ENCODE measurements around the gene MID1.

The MID1 gene

GRCh38 chrX:10416424-10416823 lies 204.0 kb downstream of the MID1 start:
- Histone ChIP-seq H3K36me3 (ENCODE audit: control insufficient read depth, low read depth, low read length) (no peaks in the 10 kb centered on the region), H3K9ac (ENCODE audit: low read length) (no peak overlapping the region), H3K27me3 (ENCODE audit: control insufficient read depth, insufficient read depth, low read length) (no peaks in the 10 kb centered on the region), H3K9me3 (ENCODE audit: control insufficient read depth, low read depth, low read length) (no peaks in the 10 kb centered on the region), H3K27ac (ENCODE audit: low read length) (no peak overlapping the region), H3K4me1 (ENCODE audit: control insufficient read depth, low read depth, low read length) (no peaks in the 10 kb centered on the region), H3K4me3 (ENCODE audit: low read length) (no peak overlapping the region)

DNA sequence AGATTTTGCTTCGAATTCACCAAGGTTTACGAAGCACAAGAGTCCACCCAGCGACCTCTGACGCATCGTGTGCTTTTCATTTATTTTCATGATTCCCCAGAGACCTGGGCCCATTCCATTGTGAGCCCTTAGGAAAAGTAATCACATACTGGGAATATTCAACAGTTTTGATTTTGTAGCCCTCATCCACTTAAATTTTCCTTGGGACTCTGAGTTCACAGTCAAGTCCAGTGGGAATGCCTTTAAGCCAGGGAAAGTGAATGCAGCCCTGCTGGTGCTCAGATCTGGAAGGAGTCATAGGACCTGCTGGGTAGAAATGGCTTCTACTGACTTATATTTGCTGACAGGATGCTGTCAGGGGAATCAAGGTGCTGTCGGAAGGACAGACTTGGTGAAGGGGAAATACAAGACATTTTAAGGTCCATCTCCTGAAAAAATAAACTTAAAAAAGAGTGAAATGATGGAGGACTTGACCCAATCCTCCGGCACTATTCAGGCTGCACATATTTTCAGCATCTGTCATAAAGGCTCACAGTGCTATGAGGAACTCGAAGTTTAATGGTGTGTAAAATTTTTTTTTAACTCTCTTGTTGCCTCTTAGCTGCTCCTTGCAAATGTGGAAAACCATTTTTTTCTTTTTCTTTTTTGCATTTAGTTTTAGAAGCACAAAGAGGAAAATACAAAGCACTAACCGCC lies 204.9 kb downstream of the MID1 start:
- Histone ChIP-seq H3K27me3 (ENCODE audit: control insufficient read depth, insufficient read depth, low read length) (no peaks in the 10 kb centered on the region), H3K9me3 (ENCODE audit: control insufficient read depth, low read depth, low read length) (no peaks in the 10 kb centered on the region), H3K4me1 (ENCODE audit: control insufficient read depth, low read depth, low read length) (no peaks in the 10 kb centered on the region), H3K4me3 (ENCODE audit: low read length) (no peak overlapping the region), H3K27ac (ENCODE audit: low read length) (no peak overlapping the region), H3K9ac (ENCODE audit: low read length) (no peak overlapping the region), H3K36me3 (ENCODE audit: control insufficient read depth, low read depth, low read length) (no peaks in the 10 kb centered on the region)

GRCh38 chrX:10414862-10415261 lies 205.5 kb downstream of the MID1 start:
- H3K27ac ChIP-seq (ENCODE audit: low read length) = no peak overlapping the region
- H3K4me1 ChIP-seq (ENCODE audit: control insufficient read depth, low read depth, low read length) = no peaks in the 10 kb centered on the region
- H3K9ac ChIP-seq (ENCODE audit: low read length) = no peak overlapping the region
- no peaks in the 10 kb centered on the region for H3K36me3 ChIP-seq (ENCODE audit: control insufficient read depth, low read depth, low read length)
- no peak overlapping the region for H3K4me3 ChIP-seq (ENCODE audit: low read length)
- no peaks in the 10 kb centered on the region for H3K9me3 ChIP-seq (ENCODE audit: control insufficient read depth, low read depth, low read length)
- H3K27me3 ChIP-seq (ENCODE audit: control insufficient read depth, insufficient read depth, low read length) = no peaks in the 10 kb centered on the region

DNA sequence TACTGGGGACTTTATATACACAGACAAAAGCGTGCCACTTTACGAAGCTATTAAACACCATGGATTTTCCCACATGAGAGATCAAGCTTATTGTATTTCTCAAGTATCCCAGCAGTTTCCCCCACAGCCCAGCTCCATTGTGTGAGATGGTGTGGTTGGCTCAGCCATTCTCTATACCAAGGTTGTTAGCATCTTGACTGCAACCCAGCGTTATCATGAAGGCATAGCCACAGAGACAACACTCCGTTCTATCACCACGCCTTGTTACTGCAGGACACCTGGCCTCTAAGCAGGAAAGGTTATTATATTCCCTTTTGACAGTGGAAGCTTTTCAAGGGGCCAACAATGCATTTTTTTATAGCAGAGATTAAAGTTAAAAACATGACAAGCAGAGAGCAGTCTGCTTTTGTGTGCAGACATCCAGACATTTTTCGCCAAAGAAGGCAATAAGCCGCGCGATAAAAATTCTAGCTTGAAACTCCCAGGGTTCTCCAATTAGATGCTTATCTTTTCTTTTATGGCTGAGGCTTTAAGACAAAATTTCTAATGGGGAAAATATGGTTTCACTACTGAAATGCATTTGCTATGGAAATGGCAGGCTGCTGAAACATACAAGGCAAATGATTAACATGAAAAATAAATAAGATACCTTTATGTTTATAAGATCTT lies 206.1 kb downstream of the MID1 start:
- Histone ChIP-seq H3K27ac (ENCODE audit: low read length) (no peak overlapping the region), H3K36me3 (ENCODE audit: control insufficient read depth, low read depth, low read length) (no peaks in the 10 kb centered on the region), H3K4me3 (ENCODE audit: low read length) (no peak overlapping the region), H3K27me3 (ENCODE audit: control insufficient read depth, insufficient read depth, low read length) (no peaks in the 10 kb centered on the region), H3K9ac (ENCODE audit: low read length) (no peak overlapping the region), H3K4me1 (ENCODE audit: control insufficient read depth, low read depth, low read length) (no peaks in the 10 kb centered on the region), H3K9me3 (ENCODE audit: control insufficient read depth, low read depth, low read length) (no peaks in the 10 kb centered on the region)

DNA sequence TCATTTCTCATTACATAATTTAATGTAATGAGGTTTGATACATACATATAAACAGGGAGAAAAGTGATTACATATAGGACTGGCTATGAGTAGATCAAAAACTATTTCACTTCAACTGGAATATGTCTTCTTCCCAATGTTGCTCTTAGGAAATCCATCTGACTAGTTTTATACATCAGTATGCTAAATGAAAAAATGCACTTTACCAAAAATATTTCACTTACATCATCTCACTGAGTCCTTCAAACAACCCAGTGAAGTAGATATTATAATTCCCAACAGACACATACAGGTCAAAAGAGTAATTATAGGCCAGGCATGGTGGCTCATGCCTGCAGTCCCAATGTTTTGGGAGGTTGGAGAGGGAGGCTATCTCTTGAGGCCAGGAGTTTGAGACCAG lies 215.9 kb downstream of the MID1 start:
- H3K4me3 ChIP-seq (ENCODE audit: low read length) = no peak overlapping the region
- no peaks in the 10 kb centered on the region for H3K36me3 ChIP-seq (ENCODE audit: control insufficient read depth, low read depth, low read length)
- no peaks in the 10 kb centered on the region for H3K4me1 ChIP-seq (ENCODE audit: control insufficient read depth, low read depth, low read length)
- no peaks in the 10 kb centered on the region for H3K27me3 ChIP-seq (ENCODE audit: control insufficient read depth, insufficient read depth, low read length)
- H3K9ac ChIP-seq (ENCODE audit: low read length) = no peak overlapping the region
- H3K9me3 ChIP-seq (ENCODE audit: control insufficient read depth, low read depth, low read length) = peaks cover 3% of the 10 kb centered on the region
- H3K27ac ChIP-seq (ENCODE audit: low read length) = no peak overlapping the region

DNA sequence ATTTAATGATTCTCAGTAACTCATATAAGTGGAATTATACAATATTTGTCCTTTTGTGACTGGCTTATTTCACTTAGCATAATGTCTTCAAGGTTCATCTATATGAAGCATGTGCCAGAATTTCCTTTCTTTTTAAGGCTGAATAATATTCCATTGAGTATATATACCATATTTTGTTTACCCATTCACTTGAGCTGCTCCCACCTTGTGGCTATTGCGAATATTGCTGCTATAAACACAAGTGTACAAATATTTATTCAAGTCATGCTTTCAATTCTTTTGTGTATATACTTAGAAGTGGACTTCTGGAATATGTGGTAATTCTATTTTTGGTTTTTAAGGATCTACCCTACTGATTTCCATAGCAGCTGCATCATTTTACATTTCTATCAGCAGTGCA lies 219.1 kb downstream of the MID1 start:
- no peak overlapping the region for H3K27ac ChIP-seq (ENCODE audit: low read length)
- H3K27me3 ChIP-seq (ENCODE audit: control insufficient read depth, insufficient read depth, low read length) = no peaks in the 10 kb centered on the region
- no peak overlapping the region for H3K4me3 ChIP-seq (ENCODE audit: low read length)
- H3K9ac ChIP-seq (ENCODE audit: low read length) = no peak overlapping the region
- H3K9me3 ChIP-seq (ENCODE audit: control insufficient read depth, low read depth, low read length) = peaks cover 3% of the 10 kb centered on the region
- H3K4me1 ChIP-seq (ENCODE audit: control insufficient read depth, low read depth, low read length) = peaks cover 12% of the 10 kb centered on the region
- no peaks in the 10 kb centered on the region for H3K36me3 ChIP-seq (ENCODE audit: control insufficient read depth, low read depth, low read length)

- H3K27me3 ChIP-seq (ENCODE audit: control insufficient read depth, insufficient read depth, low read length) = no peaks in the 10 kb centered on the region
- no peak overlapping the region for H3K27ac ChIP-seq (ENCODE audit: low read length)
- peaks cover 12% of the 10 kb centered on the region for H3K4me1 ChIP-seq (ENCODE audit: control insufficient read depth, low read depth, low read length)
- H3K9me3 ChIP-seq (ENCODE audit: control insufficient read depth, low read depth, low read length) = peaks cover 3% of the 10 kb centered on the region
- H3K4me3 ChIP-seq (ENCODE audit: low read length) = no peak overlapping the region
- no peak overlapping the region for H3K9ac ChIP-seq (ENCODE audit: low read length)
- no peaks in the 10 kb centered on the region for H3K36me3 ChIP-seq (ENCODE audit: control insufficient read depth, low read depth, low read length)
Measured at GRCh38 chrX:10399043-10399741, 221.2 kb downstream of the MID1 start.

DNA sequence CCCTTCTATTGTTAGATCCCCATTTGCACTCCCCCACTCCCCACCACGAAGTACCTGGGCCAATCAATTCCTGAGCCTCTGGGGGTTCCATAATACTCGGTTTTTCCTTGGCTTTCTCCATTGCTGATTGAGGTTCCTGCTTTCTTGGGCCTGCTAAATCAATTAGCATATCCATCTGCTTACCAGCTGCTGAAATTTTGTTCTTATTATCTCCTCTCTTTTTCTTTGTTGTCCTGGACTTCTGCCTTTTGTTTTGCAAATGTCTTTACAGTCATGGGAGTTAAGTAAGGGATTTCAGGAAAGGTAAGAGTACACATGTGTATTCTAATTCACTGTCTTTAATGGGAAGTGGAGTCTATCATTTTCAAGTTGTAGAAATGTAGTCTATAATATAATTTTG lies 222.2 kb downstream of the MID1 start:
- Histone ChIP-seq H3K9ac (ENCODE audit: low read length) (no peak overlapping the region), H3K9me3 (ENCODE audit: control insufficient read depth, low read depth, low read length) (peaks cover 3% of the 10 kb centered on the region), H3K4me3 (ENCODE audit: low read length) (no peak overlapping the region), H3K27me3 (ENCODE audit: control insufficient read depth, insufficient read depth, low read length) (no peaks in the 10 kb centered on the region), H3K4me1 (ENCODE audit: control insufficient read depth, low read depth, low read length) (peaks cover 12% of the 10 kb centered on the region), H3K27ac (ENCODE audit: low read length) (no peak overlapping the region), H3K36me3 (ENCODE audit: control insufficient read depth, low read depth, low read length) (no peaks in the 10 kb centered on the region)

- H3K4me3 ChIP-seq (ENCODE audit: low read length) = no peak overlapping the region
- peaks cover 12% of the 10 kb centered on the region for H3K4me1 ChIP-seq (ENCODE audit: control insufficient read depth, low read depth, low read length)
- H3K9me3 ChIP-seq (ENCODE audit: control insufficient read depth, low read depth, low read length) = peaks cover 3% of the 10 kb centered on the region
- no peaks in the 10 kb centered on the region for H3K36me3 ChIP-seq (ENCODE audit: control insufficient read depth, low read depth, low read length)
- H3K9ac ChIP-seq (ENCODE audit: low read length) = no peak overlapping the region
- H3K27me3 ChIP-seq (ENCODE audit: control insufficient read depth, insufficient read depth, low read length) = no peaks in the 10 kb centered on the region
- H3K27ac ChIP-seq (ENCODE audit: low read length) = no peak overlapping the region
Measured at GRCh38 chrX:10397349-10397748, 223.0 kb downstream of the MID1 start.

GRCh38 chrX:10395643-10396042 lies 224.7 kb downstream of the MID1 start:
- H3K36me3 ChIP-seq (ENCODE audit: control insufficient read depth, low read depth, low read length) = no peaks in the 10 kb centered on the region
- H3K9me3 ChIP-seq (ENCODE audit: control insufficient read depth, low read depth, low read length) = no peaks in the 10 kb centered on the region
- no peak overlapping the region for H3K4me3 ChIP-seq (ENCODE audit: low read length)
- peaks cover 12% of the 10 kb centered on the region for H3K4me1 ChIP-seq (ENCODE audit: control insufficient read depth, low read depth, low read length)
- H3K9ac ChIP-seq (ENCODE audit: low read length) = no peak overlapping the region
- H3K27me3 ChIP-seq (ENCODE audit: control insufficient read depth, insufficient read depth, low read length) = no peaks in the 10 kb centered on the region
- no peak overlapping the region for H3K27ac ChIP-seq (ENCODE audit: low read length)

Data from iPS-18a (cell line).